ENCODE measurements around the gene SRPX. TPM values are rescaled to one million over a fixed set of nuclear protein-coding genes. Genes with fewer than 3 reads are reported as not detected.

Gene SRPX, protein sequence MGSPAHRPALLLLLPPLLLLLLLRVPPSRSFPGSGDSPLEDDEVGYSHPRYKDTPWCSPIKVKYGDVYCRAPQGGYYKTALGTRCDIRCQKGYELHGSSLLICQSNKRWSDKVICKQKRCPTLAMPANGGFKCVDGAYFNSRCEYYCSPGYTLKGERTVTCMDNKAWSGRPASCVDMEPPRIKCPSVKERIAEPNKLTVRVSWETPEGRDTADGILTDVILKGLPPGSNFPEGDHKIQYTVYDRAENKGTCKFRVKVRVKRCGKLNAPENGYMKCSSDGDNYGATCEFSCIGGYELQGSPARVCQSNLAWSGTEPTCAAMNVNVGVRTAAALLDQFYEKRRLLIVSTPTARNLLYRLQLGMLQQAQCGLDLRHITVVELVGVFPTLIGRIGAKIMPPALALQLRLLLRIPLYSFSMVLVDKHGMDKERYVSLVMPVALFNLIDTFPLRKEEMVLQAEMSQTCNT
- total RNA-seq = 85.9 TPM

DNA sequence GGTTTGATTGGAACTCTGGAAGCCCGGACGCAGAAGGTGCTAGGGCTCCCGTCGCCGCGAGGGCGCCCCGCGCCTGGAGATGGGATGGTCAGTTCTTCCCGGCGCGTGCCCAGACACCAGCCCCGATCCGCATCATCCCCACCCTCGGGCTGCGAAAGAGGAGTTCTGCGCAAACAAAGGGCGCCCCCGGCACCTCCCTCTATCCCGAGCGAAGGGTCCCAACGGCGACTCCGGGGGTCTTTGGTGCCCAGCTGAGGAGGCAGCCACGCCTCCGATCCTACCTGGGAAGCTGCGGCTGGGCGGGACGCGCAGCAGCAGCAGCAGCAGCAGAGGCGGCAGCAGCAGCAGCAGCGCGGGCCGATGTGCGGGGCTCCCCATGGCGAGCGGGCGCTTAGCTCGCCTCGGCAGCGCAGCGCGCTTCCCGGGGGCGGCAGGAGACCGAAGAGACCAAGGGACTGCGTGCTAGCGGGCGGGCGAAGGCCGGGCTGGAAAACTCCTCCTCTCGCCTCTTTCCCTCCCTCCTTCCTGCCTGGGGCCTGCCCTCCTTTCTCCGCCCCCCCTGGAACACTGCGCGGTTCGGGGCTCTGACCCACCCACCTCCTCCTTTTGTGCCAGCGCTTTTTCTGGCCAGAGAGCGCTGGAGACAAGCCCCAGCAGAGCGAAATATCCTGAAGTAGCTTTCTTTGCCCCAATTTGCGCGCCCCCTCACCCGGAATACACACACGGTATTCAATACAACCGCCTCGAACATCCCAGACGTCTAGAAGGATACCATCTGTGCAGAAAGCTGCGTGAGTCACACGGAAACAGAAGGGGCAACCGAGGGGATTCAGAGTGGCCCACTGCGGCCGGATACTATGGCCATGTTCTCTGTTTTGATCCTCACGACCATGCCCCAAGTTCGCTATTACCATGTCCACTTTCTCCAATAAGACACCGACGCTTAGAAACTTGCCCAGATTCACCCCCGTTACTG is at the start of gene SRPX:
Gene SRPX (minus strand): TSS at position 457 of the 976 bp plus-strand sequence. CDS start 79 bp downstream, at position 378.
- peak; percentile 60 for DNase-seq

GRCh38 chrX:38268011-38268410 is 47.3 kb upstream of the SRPX start:
- no peak for DNase-seq

- no peak for DNase-seq
Observed at GRCh38 chrX:38262715-38263620, 42.3 kb upstream of the SRPX start.

- no peak for DNase-seq
Observed at GRCh38 chrX:38260231-38260630, 39.6 kb upstream of the SRPX start.

DNA sequence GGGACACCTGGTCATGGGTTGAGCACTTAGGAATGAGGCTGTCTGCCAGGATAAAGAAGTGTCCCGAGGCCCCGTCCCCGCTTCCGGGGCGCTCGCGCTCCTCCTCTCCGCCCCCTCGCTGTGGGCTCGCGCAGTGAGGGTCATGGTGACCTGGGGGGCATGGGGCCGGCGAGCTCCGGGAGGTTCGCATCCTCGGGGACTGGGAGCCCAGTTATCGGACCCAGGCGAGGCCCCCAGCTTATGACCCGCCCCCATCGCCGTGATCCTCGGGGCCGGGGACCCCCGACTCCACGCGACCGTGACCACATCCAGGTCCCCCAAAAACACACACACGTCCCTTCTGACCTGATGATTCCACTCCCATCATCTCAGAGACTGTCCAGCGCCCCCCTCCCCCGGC is 35.3 kb upstream of the SRPX start:
- DNase-seq = no peak

DNA sequence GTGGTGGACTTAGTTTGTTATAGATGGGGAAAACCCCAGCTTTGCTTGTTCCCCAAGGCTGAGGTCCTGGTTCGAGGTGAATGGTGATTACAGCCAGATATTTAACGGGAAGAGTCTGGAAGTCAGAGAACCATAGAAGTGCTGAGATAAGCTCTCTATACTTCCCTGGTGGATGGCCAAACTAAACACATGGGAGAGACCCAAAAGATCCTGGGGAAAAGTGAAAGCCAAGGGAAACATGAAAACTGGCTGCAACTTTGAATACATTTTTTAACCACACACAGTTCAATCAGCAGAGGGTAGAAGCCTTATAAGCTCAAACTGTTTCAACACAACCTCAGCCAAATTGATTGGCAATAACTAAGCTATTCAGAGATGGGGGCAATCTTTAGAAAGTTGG is 29.3 kb upstream of the SRPX start:
- DNase-seq = peak; percentile 7

- no peak for DNase-seq
Observed at GRCh38 chrX:38247051-38247450, 26.4 kb upstream of the SRPX start.

- DNase-seq = no peak
Observed at GRCh38 chrX:38240541-38240940, 19.9 kb upstream of the SRPX start.

DNA sequence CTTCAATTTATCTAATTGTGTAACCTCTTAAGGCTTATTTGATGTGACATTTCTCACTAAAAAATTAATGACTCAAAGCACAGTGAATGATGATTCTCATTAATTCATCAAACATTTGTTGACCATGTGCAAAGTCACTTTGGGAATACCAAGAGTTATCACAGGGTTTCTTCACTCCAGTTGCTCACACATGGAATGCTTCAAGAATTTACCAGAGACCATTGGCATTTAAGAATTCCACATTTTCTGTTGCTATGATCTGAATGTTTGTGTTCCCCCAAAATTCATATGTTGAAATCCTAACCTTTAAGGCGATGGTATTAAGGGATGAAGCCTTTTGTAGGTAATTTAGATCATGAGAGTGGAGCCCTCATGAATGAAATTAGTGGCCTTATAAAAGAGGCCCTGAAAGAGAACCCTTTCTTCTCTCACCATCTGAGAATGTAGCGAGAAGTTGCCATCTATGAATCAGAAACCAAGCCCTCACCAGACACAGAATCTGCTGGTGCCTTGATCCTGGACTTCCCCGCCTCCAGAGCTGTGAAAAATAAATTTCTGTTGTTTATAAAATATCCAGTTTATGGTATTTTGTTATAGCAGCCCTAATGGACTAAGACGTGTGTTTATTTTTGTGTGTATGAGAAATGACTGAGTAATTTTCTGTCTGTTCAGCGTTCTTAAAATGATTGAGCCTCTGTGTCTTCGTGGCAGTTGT is 16.4 kb upstream of the SRPX start:
- DNase-seq = no peak

GRCh38 chrX:38233891-38234667 is 13.4 kb upstream of the SRPX start:
- DNase-seq = peak; percentile 72

DNA sequence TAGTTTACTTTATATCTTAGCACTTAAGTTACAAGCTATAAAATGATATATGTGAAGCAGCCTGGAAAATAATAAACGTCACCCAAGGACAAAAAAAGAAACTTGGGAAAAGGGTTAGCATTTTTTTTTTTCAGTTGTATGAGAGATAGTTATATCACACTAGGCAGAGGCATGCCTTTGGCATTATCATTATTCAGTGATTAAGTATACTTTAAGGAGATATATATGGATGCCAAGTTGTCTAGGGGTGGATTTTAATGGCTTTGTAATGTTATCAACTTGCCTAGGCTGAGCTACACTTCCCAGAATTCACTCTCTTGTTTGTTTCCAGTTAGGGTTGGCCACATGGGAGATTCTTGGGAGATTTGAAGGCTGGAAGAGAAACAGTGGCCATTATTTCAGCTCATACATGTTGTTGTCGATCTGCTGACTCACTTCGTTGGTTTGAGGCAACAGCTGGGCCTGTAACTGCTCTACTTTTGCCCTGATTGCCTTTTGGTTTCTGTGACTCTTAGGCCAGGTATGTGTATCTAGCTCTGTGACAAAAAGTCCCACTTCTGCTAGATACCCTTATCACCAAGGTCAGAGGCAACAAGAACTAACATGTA is 11.5 kb upstream of the SRPX start:
- DNase-seq = no peak

DNA sequence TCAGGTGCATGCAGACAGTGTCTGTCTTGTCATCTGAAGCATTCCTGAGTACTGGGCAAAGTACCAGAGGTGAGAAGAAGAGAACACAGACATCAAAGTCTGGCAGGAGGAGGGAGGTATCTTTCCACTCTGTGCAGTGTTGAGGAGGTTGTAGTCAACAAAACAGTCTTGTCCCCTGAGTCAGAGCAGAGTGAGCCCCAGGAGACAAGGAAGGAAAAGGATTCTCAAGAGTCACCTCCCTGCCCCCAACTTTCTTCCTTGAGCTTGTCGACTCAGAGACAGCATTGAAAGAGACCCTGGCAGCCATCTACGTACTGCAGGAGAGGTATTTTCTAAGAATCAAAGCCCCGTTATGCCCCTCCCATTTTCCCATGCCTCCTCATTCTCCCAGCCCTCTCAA is 4.4 kb upstream of the SRPX start:
- DNase-seq = no peak

DNA sequence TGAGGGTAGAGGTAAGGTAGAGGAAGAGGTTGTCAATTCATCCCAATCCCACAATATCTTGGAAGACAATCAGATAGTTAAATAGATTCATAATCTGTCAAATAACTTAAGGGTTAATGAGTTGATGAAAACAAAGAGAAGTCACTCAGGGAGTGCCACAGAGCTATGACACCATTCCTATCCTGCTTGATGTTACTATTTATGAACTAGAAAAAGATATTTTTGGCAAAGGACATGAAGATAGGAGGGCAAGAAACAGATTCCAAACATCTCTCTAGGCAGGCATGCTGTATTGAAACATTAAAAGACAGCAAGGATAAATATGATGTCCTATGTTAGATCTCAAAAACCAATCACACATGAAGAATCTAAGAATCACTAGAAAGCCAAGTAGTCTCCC is 3.5 kb upstream of the SRPX start:
- no peak for DNase-seq

- DNase-seq = no peak
Observed at GRCh38 chrX:38221391-38221929, 789 bp upstream of the SRPX start.

DNA sequence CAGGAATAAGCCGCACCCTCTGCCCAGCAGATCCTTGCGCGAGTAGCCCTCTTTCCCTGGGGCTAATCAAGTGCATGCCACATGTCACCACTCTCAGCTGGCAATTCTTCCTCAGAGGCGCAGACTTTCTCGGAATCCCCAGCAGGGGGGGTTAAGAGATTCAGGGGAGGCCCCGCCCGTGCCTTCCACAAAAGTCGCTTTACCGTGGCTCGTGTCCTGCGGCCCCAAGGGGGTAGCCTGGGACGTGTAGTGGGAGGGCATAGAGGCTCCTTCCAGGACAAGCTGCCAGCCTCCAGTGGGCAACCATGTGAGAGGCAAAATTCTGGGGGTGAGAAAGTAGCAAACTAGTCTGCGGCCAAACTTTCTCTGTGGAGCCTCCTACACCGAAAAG is 652 bp downstream of the SRPX start:
- DNase-seq = peak; percentile 62

DNA sequence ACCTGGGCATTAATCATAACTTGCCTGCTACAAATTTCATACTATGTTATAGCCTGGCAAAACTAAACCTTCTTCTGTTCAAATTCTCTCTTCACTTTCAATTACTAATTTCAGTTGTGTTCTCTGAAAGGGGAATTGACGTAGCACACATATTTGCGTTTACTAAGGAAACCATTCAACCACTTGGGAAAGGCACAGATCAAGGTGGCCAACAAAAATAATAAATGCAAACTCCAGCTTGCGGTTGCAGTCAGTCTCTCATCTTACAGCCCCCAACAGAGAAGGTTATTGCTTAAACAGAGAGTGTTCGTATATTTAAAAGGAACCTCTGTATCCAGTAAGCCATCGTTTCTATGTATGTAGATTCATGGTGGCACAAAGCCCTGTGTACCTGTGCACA is 4.0 kb downstream of the SRPX start:
- no peak for DNase-seq

DNA sequence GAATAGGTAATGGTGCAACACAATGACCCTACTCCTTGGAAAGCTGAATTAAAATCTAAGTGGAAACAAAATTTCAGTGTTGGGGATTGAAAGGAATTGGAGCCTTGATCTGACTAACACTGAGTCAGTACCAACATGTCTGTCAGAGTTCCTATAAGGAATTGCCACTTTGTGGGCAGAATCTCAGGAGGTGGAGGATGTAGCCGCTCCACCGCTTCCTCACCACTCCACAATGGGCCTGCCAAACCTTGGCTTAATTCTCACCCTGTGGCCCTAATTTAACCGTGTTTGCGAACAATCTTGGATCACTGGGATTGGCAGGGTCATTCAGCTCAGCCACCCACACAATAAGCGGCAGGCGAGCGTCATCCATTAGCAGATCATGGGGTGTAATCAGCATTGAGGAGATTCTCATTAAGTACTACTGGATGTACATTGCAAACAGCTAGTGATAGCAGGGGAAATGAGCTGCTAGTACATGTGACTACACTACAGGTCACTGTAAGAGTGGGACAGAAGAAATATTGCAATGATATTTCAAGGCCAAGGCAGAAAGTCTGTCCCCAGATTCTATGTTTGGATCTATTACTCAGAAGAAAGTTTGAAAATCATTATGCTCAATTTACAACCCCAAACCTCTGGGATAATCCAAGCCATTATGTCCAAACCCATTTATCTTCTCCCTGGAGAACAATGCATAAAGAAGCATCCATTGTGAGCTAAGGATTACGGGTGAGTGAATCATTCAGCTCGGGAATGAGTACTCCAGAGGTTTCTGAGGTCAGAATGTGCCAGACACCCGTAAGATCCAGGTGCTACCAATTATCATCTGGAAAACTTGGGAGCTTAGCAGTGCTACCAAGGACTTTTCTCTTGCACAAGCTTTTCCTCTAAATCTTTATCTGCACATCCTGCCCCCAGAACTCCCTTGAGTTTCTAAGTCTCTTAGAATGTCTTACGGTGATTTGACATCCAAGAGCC is 5.8 kb downstream of the SRPX start:
- no peak for DNase-seq

GRCh38 chrX:38214044-38214443 is 6.6 kb downstream of the SRPX start:
- no peak for DNase-seq

All from tongue (tissue), 2 donors.